ENCODE measurements around the gene KCNJ12.

Gene KCNJ12

GRCh38 chr17:21459536-21459935, 83.4 kb downstream of the KCNJ12 start:
- peaks cover 20% of the 10 kb centered on the region for H3K4me1 ChIP-seq (ENCODE audit: control insufficient read depth, insufficient read depth, low read length)
- 83 to 85% methylated on average over 8 of the region's 8 CpGs for WGBS, 2 experiments
- H3K36me3 ChIP-seq (ENCODE audit: control insufficient read depth, insufficient read depth, low read length): no peaks in the 10 kb centered on the region
- peaks cover 32% of the 10 kb centered on the region for H3K27me3 ChIP-seq (ENCODE audit: control insufficient read depth, insufficient read depth, low read length, poor library complexity, severe bottlenecking)
- no peak overlapping the region for H3K4me3 ChIP-seq (ENCODE audit: insufficient read depth, low read depth, low read length)
- H3K27ac ChIP-seq (ENCODE audit: insufficient read depth, low read depth, low read length, poor library complexity, severe bottlenecking): no peak overlapping the region
- H3K9me3 ChIP-seq (ENCODE audit: control insufficient read depth, low read length): no peaks in the 10 kb centered on the region

GRCh38 chr17:21460358-21460757, 84.2 kb downstream of the KCNJ12 start:
- peaks cover 20% of the 10 kb centered on the region for H3K4me1 ChIP-seq (ENCODE audit: control insufficient read depth, insufficient read depth, low read length)
- H3K27me3 ChIP-seq (ENCODE audit: control insufficient read depth, insufficient read depth, low read length, poor library complexity, severe bottlenecking): peaks cover 35% of the 10 kb centered on the region
- H3K27ac ChIP-seq (ENCODE audit: insufficient read depth, low read depth, low read length, poor library complexity, severe bottlenecking): no peak overlapping the region
- no peaks in the 10 kb centered on the region for H3K36me3 ChIP-seq (ENCODE audit: control insufficient read depth, insufficient read depth, low read length)
- H3K4me3 ChIP-seq (ENCODE audit: insufficient read depth, low read depth, low read length): no peak overlapping the region
- no peaks in the 10 kb centered on the region for H3K9me3 ChIP-seq (ENCODE audit: control insufficient read depth, low read length)
- 93 to 94% methylated on average over 5 of the region's 6 CpGs for WGBS, 2 experiments

- Histone ChIP-seq H3K27ac (ENCODE audit: insufficient read depth, low read depth, low read length, poor library complexity, severe bottlenecking) (no peak overlapping the region), H3K9me3 (ENCODE audit: control insufficient read depth, low read length) (no peaks in the 10 kb centered on the region), H3K36me3 (ENCODE audit: control insufficient read depth, insufficient read depth, low read length) (no peaks in the 10 kb centered on the region), H3K4me1 (ENCODE audit: control insufficient read depth, insufficient read depth, low read length) (peaks cover 18% of the 10 kb centered on the region), H3K27me3 (ENCODE audit: control insufficient read depth, insufficient read depth, low read length, poor library complexity, severe bottlenecking) (peaks cover 34% of the 10 kb centered on the region), H3K4me3 (ENCODE audit: insufficient read depth, low read depth, low read length) (no peak overlapping the region)
- WGBS, 2 experiments: 73 to 75% methylated on average over 8 of the region's 8 CpGs
These were observed 86.1 kb downstream of the KCNJ12 start for GRCh38 chr17:21462237-21462636.

GRCh38 chr17:21463204-21463661, 87.1 kb downstream of the KCNJ12 start:
- H3K4me1 ChIP-seq (ENCODE audit: control insufficient read depth, insufficient read depth, low read length): peaks cover 10% of the 10 kb centered on the region
- no peak overlapping the region for H3K27ac ChIP-seq (ENCODE audit: insufficient read depth, low read depth, low read length, poor library complexity, severe bottlenecking)
- H3K4me3 ChIP-seq (ENCODE audit: insufficient read depth, low read depth, low read length): peak overlapping the region; percentile 19
- no peaks in the 10 kb centered on the region for H3K9me3 ChIP-seq (ENCODE audit: control insufficient read depth, low read length)
- 82% methylated on average over 11 of the region's 11 CpGs for WGBS, 2 experiments
- peaks cover 28% of the 10 kb centered on the region for H3K27me3 ChIP-seq (ENCODE audit: control insufficient read depth, insufficient read depth, low read length, poor library complexity, severe bottlenecking)
- no peaks in the 10 kb centered on the region for H3K36me3 ChIP-seq (ENCODE audit: control insufficient read depth, insufficient read depth, low read length)

- peaks cover 28% of the 10 kb centered on the region for H3K27me3 ChIP-seq (ENCODE audit: control insufficient read depth, insufficient read depth, low read length, poor library complexity, severe bottlenecking)
- H3K36me3 ChIP-seq (ENCODE audit: control insufficient read depth, insufficient read depth, low read length): no peaks in the 10 kb centered on the region
- H3K4me1 ChIP-seq (ENCODE audit: control insufficient read depth, insufficient read depth, low read length): peaks cover 6% of the 10 kb centered on the region
- H3K27ac ChIP-seq (ENCODE audit: insufficient read depth, low read depth, low read length, poor library complexity, severe bottlenecking): no peak overlapping the region
- H3K4me3 ChIP-seq (ENCODE audit: insufficient read depth, low read depth, low read length): peak overlapping the region; percentile 19
- no peaks in the 10 kb centered on the region for H3K9me3 ChIP-seq (ENCODE audit: control insufficient read depth, low read length)
- WGBS, 2 experiments: 7 to 9% methylated on average over 48 of the region's 48 CpGs
These were observed 87.7 kb downstream of the KCNJ12 start for GRCh38 chr17:21463779-21464407.

GRCh38 chr17:21464611-21465021, 88.5 kb downstream of the KCNJ12 start:
- H3K4me3 ChIP-seq (ENCODE audit: insufficient read depth, low read depth, low read length): no peak overlapping the region
- peaks cover 6% of the 10 kb centered on the region for H3K4me1 ChIP-seq (ENCODE audit: control insufficient read depth, insufficient read depth, low read length)
- 42 to 45% methylated on average over 12 of the region's 12 CpGs for WGBS, 2 experiments

GRCh38 chr17:21466550-21466949, 90.4 kb downstream of the KCNJ12 start:
- no peaks in the 10 kb centered on the region for H3K36me3 ChIP-seq (ENCODE audit: control insufficient read depth, insufficient read depth, low read length)
- H3K27me3 ChIP-seq (ENCODE audit: control insufficient read depth, insufficient read depth, low read length, poor library complexity, severe bottlenecking): peaks cover 28% of the 10 kb centered on the region
- no peaks in the 10 kb centered on the region for H3K9me3 ChIP-seq (ENCODE audit: control insufficient read depth, low read length)
- H3K4me1 ChIP-seq (ENCODE audit: control insufficient read depth, insufficient read depth, low read length): peaks cover 6% of the 10 kb centered on the region
- H3K27ac ChIP-seq (ENCODE audit: insufficient read depth, low read depth, low read length, poor library complexity, severe bottlenecking): no peak overlapping the region
- H3K4me3 ChIP-seq (ENCODE audit: insufficient read depth, low read depth, low read length): no peak overlapping the region
- 92 to 94% methylated on average over 11 of the region's 11 CpGs for WGBS, 2 experiments

More at GRCh38 chr17:21464611-21465021, 88.5 kb downstream of the KCNJ12 start:
- no peak overlapping the region for H3K27ac ChIP-seq (ENCODE audit: insufficient read depth, low read depth, low read length, poor library complexity, severe bottlenecking)
- no peaks in the 10 kb centered on the region for H3K9me3 ChIP-seq (ENCODE audit: control insufficient read depth, low read length)
- peaks cover 28% of the 10 kb centered on the region for H3K27me3 ChIP-seq (ENCODE audit: control insufficient read depth, insufficient read depth, low read length, poor library complexity, severe bottlenecking)
- no peaks in the 10 kb centered on the region for H3K36me3 ChIP-seq (ENCODE audit: control insufficient read depth, insufficient read depth, low read length)

GRCh38 chr17:21467196-21467595, 91.0 kb downstream of the KCNJ12 start:
- Histone ChIP-seq H3K27me3 (ENCODE audit: control insufficient read depth, insufficient read depth, low read length, poor library complexity, severe bottlenecking) (peaks cover 27% of the 10 kb centered on the region), H3K36me3 (ENCODE audit: control insufficient read depth, insufficient read depth, low read length) (no peaks in the 10 kb centered on the region), H3K9me3 (ENCODE audit: control insufficient read depth, low read length) (no peaks in the 10 kb centered on the region), H3K4me1 (ENCODE audit: control insufficient read depth, insufficient read depth, low read length) (peaks cover 6% of the 10 kb centered on the region), H3K4me3 (ENCODE audit: insufficient read depth, low read depth, low read length) (no peak overlapping the region), H3K27ac (ENCODE audit: insufficient read depth, low read depth, low read length, poor library complexity, severe bottlenecking) (no peak overlapping the region)
- 90 to 91% methylated on average over 6 to 7 of the region's 7 CpGs for WGBS, 2 experiments

- 87 to 91% methylated on average over 13 of the region's 13 CpGs for WGBS, 2 experiments
- no peak overlapping the region for H3K4me3 ChIP-seq (ENCODE audit: insufficient read depth, low read depth, low read length)
- no peaks in the 10 kb centered on the region for H3K36me3 ChIP-seq (ENCODE audit: control insufficient read depth, insufficient read depth, low read length)
- no peak overlapping the region for H3K27ac ChIP-seq (ENCODE audit: insufficient read depth, low read depth, low read length, poor library complexity, severe bottlenecking)
- H3K9me3 ChIP-seq (ENCODE audit: control insufficient read depth, low read length): no peaks in the 10 kb centered on the region
- H3K4me1 ChIP-seq (ENCODE audit: control insufficient read depth, insufficient read depth, low read length): peaks cover 6% of the 10 kb centered on the region
- peaks cover 20% of the 10 kb centered on the region for H3K27me3 ChIP-seq (ENCODE audit: control insufficient read depth, insufficient read depth, low read length, poor library complexity, severe bottlenecking)
These were observed 91.8 kb downstream of the KCNJ12 start for GRCh38 chr17:21467739-21468490.

All from ectodermal cell (in vitro differentiated cells).